ENCODE results near the gene KLF16. TPM values are rescaled to one million over a fixed set of nuclear protein-coding genes. Genes with fewer than 3 reads are reported as not detected.
A peak's percentile ranks its signal among the peaks of the same experiment; 100 is the strongest.

KLF16 gene
- total and polyA plus RNA-seq, 9 of the 15 experiments (the other 6 are each of a cell fraction or from before 2014, with no cell fraction given): 0.04 to 60.4 (median 6.8) TPM

- TF ChIP-seq E2F1 (CRISPR knock-in tag; IDR thresholded peaks at IDR 0.05): no peak
- TF ChIP-seq ZC3H8 (IDR thresholded peaks at IDR 0.05): no peak
- TF ChIP-seq PPARD (CRISPR knock-in tag; IDR thresholded peaks at IDR 0.05): no peak
- TF ChIP-seq SAFB2 (IDR thresholded peaks at IDR 0.05; ENCODE audit: borderline replicate concordance, low read depth, low read length, severe bottlenecking): no peak
- TF ChIP-seq, protein P1, sequence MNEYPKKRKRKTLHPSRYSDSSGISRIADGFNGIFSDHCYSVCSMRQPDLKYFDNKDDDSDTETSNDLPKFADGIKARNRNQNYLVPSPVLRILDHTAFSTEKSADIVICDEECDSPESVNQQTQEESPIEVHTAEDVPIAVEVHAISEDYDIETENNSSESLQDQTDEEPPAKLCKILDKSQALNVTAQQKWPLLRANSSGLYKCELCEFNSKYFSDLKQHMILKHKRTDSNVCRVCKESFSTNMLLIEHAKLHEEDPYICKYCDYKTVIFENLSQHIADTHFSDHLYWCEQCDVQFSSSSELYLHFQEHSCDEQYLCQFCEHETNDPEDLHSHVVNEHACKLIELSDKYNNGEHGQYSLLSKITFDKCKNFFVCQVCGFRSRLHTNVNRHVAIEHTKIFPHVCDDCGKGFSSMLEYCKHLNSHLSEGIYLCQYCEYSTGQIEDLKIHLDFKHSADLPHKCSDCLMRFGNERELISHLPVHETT (CRISPR knock-in tag; conservative IDR thresholded peaks at IDR 0.05 in 1 of 2, IDR thresholded peaks at IDR 0.05 in 1 of 2): no peak
- TF ChIP-seq STAT5A (IDR thresholded peaks at IDR 0.05; ENCODE audit: borderline replicate concordance, low read length): no peak
- TF ChIP-seq ESRRA (IDR thresholded peaks at IDR 0.05; ENCODE audit: borderline replicate concordance, low read depth): peak; percentile 47; the same call in 1 of the 2 replicates
- no peak for TF ChIP-seq CHD7 (IDR thresholded peaks at IDR 0.05; ENCODE audit: low read depth, low read length)
- no peak for TF ChIP-seq ZNF696 (CRISPR knock-in tag; conservative IDR thresholded peaks at IDR 0.05)
- no peak for TF ChIP-seq MTF1 (CRISPR knock-in tag; IDR thresholded peaks at IDR 0.05; ENCODE audit: borderline replicate concordance)
- no peak for TF ChIP-seq ZC3H11A (IDR thresholded peaks at IDR 0.05; ENCODE audit: low read depth, low read length)
- TF ChIP-seq TFAM (CRISPR knock-in tag; conservative IDR thresholded peaks at IDR 0.05): no peak
- TF ChIP-seq WHSC1 (IDR thresholded peaks at IDR 0.05; ENCODE audit: low read length): no peak
- TF ChIP-seq BRD9 (IDR thresholded peaks at IDR 0.05; ENCODE audit: low read depth, partially characterized antibody): no peak
Observed at GRCh38 chr19:1853295-1854038, 9.9 kb downstream of the KLF16 start (continued).
